ENCODE results near the gene GARIN5A. TPM values are rescaled to one million over a fixed set of nuclear protein-coding genes. Genes with fewer than 3 reads are reported as not detected.

The GARIN5A gene
- total RNA-seq, 1 experiment from 2014 or later = 3.7 TPM

DNA sequence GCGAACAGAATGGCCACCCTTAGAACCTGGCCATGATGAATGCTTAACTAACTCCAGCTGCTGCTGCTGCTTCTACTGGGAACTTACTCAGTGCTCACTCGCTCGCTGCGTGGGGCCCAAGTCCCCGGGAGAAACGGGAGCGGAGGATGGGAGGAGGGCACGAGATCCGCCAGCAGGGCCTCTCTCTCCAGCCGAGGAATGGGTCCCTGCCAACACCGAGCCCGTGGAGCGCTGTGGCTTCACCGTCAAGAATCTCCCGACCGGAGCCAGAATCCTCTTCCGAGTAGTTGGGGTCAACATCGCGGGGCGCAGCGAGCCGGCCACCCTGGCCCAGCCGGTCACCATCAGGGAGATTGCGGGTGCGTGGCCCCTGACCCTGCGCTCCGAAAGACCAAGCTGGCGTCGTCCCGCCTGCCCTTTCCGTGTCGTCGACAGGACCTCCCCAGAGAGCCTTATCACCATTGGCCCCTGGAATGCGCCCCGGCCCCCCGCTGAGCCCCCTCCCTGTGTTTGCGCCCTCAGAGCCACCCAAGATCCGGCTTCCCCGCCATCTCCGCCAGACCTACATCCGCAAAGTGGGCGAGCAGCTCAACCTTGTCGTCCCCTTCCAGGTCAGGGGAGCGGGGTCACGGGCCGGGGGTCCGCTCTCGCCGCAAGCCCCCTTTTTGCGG is 18.1 kb downstream of the GARIN5A start:
- no peaks in the 10 kb centered on the region for H3K79me2 ChIP-seq (ENCODE audit: low read depth)
- no peak for DNase-seq
- no peak overlapping the region for H3K4me3 ChIP-seq
- H3K36me3 ChIP-seq (ENCODE audit: low read depth) = no peaks in the 10 kb centered on the region
- H3K4me1 ChIP-seq (replicated peaks; ENCODE audit: insufficient read depth) = peaks cover 8% of the 10 kb centered on the region
- H3K27ac ChIP-seq = no peak overlapping the region
- H4K20me1 ChIP-seq (ENCODE audit: insufficient read depth) = no peaks in the 10 kb centered on the region
- ChIA-PET POLR2A (ENCODE audit: unreplicated experiment) (no interaction called here), CTCF (interaction anchor here (0.7 kb wide), 1 partner anchor 563 kb away, joined by 8 read pairs; no protein-coding TSS in a partner anchor)
- intact Hi-C loops (cut with micrococcal nuclease; ENCODE audit: unreplicated experiment) = no loop called here
- BruUV-seq (replicated peaks) = no TSS peak
- no peaks in the 10 kb centered on the region for H3K9me3 ChIP-seq (ENCODE audit: insufficient read depth, low read depth)
- H3K9me2 ChIP-seq (ENCODE audit: insufficient read depth) = no peaks in the 10 kb centered on the region
- no peak overlapping the region for H3K4me2 ChIP-seq
- TF ChIP-seq, protein P1, sequence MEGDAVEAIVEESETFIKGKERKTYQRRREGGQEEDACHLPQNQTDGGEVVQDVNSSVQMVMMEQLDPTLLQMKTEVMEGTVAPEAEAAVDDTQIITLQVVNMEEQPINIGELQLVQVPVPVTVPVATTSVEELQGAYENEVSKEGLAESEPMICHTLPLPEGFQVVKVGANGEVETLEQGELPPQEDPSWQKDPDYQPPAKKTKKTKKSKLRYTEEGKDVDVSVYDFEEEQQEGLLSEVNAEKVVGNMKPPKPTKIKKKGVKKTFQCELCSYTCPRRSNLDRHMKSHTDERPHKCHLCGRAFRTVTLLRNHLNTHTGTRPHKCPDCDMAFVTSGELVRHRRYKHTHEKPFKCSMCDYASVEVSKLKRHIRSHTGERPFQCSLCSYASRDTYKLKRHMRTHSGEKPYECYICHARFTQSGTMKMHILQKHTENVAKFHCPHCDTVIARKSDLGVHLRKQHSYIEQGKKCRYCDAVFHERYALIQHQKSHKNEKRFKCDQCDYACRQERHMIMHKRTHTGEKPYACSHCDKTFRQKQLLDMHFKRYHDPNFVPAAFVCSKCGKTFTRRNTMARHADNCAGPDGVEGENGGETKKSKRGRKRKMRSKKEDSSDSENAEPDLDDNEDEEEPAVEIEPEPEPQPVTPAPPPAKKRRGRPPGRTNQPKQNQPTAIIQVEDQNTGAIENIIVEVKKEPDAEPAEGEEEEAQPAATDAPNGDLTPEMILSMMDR (conservative IDR thresholded peaks at IDR 0.05) = no peak
- TF ChIP-seq EZH2 (IDR thresholded peaks at IDR 0.05; ENCODE audit: low read depth) = no peak
- H3F3A ChIP-seq (ENCODE audit: insufficient read depth, low read depth) = no peaks in the 10 kb centered on the region
- H3K27me3 ChIP-seq (ENCODE audit: insufficient read depth, low read depth) = peaks cover 46% of the 10 kb centered on the region
- H2AFZ ChIP-seq = no peak overlapping the region

DNA sequence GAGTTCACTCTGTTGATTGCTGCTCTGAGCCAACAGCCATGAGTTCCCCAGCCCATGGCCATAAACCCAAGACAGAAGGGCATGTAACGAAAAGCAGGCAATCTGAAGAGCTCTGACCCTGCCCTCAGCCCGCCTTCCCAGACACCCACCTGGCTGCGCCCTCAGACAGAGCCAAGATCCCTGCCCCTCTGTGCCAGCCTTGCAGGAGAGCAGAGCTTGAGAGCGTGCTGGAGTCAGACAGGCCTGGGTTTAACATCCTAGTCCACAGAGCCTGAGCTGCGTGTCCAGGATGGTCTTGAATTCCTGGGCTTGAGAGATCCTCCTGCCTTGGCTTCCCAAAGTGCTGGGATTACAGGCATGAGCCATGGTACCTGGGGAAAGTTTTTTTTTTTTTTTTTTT is 19.3 kb downstream of the GARIN5A start:
- ChIA-PET POLR2A (ENCODE audit: unreplicated experiment) (no interaction called here), CTCF (no interaction called here)
- H3F3A ChIP-seq (ENCODE audit: insufficient read depth, low read depth) = no peaks in the 10 kb centered on the region
- H3K9me3 ChIP-seq (ENCODE audit: insufficient read depth, low read depth) = no peaks in the 10 kb centered on the region
- H3K4me1 ChIP-seq (replicated peaks; ENCODE audit: insufficient read depth) = peaks cover 8% of the 10 kb centered on the region
- no peak for TF ChIP-seq EZH2 (IDR thresholded peaks at IDR 0.05; ENCODE audit: low read depth)
- TF ChIP-seq, protein P1 (conservative IDR thresholded peaks at IDR 0.05) = no peak
- H2AFZ ChIP-seq = no peak overlapping the region
- no peak overlapping the region for H3K4me3 ChIP-seq
- H3K9me2 ChIP-seq (ENCODE audit: insufficient read depth) = no peaks in the 10 kb centered on the region
- intact Hi-C loops (cut with micrococcal nuclease; ENCODE audit: unreplicated experiment) = no loop called here
- no peak for DNase-seq
- H4K20me1 ChIP-seq (ENCODE audit: insufficient read depth) = no peaks in the 10 kb centered on the region
- H3K27me3 ChIP-seq (ENCODE audit: insufficient read depth, low read depth) = peaks cover 57% of the 10 kb centered on the region
- H3K36me3 ChIP-seq (ENCODE audit: low read depth) = no peaks in the 10 kb centered on the region
- no peak overlapping the region for H3K4me2 ChIP-seq
- no peaks in the 10 kb centered on the region for H3K79me2 ChIP-seq (ENCODE audit: low read depth)
- no TSS peak for BruUV-seq (replicated peaks)
- no peak overlapping the region for H3K27ac ChIP-seq

DNA sequence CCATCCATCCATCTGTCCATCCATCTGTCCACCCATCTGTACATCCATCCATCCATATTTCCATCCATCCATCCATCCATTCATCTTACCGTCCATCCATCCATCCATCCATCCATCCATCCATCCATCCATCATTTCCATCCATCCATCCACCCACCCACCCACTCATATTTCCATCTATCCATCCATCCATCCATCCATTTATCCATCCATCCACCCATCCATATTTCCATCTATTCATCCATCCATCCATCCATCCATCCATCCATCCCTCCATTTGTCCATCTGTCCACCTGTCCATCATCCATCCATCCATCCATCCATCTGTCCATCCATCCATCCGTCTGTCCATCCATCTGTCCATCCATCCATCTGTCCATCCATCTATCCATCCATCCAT is 20.7 kb downstream of the GARIN5A start:
- Histone ChIP-seq H3K79me2 (ENCODE audit: low read depth) (no peaks in the 10 kb centered on the region), H3F3A (ENCODE audit: insufficient read depth, low read depth) (no peaks in the 10 kb centered on the region), H3K27ac (no peak overlapping the region), H3K27me3 (ENCODE audit: insufficient read depth, low read depth) (peaks cover 67% of the 10 kb centered on the region), H3K36me3 (ENCODE audit: low read depth) (no peaks in the 10 kb centered on the region), H3K9me2 (ENCODE audit: insufficient read depth) (no peaks in the 10 kb centered on the region), H2AFZ (no peak overlapping the region), H4K20me1 (ENCODE audit: insufficient read depth) (no peaks in the 10 kb centered on the region), H3K9me3 (ENCODE audit: insufficient read depth, low read depth) (no peaks in the 10 kb centered on the region), H3K4me3 (no peak overlapping the region), H3K4me2 (no peak overlapping the region), H3K4me1 (replicated peaks; ENCODE audit: insufficient read depth) (peaks cover 7% of the 10 kb centered on the region)
- DNase-seq = no peak
- ChIA-PET CTCF (no interaction called here), POLR2A (ENCODE audit: unreplicated experiment) (no interaction called here)
- TF ChIP-seq EZH2 (IDR thresholded peaks at IDR 0.05; ENCODE audit: low read depth) = no peak
- no TSS peak for BruUV-seq (replicated peaks)
- intact Hi-C loops (cut with micrococcal nuclease; ENCODE audit: unreplicated experiment) = no loop called here

DNA sequence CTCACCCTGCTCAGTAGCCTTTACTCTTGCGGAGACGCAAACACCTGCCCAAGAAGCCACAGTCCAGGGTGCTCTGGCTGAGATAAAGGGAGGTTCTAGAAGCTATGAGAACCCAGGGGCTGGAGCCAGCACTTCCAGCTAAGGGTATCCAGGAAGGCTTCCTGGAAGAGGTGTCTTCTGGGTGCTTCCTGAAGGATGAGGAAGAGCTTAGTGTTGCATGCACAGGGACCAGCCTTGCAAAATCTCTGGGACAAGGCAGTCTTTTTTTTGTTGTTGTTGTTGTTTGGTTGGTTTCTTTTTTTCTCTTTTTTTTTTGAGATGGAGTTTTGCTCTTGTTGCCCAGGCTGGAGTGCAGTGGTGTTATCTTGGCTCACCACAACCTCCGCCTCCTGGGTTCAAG is 23.4 kb downstream of the GARIN5A start:
- no peaks in the 10 kb centered on the region for H3K36me3 ChIP-seq (ENCODE audit: low read depth)
- no peaks in the 10 kb centered on the region for H3K9me3 ChIP-seq (ENCODE audit: insufficient read depth, low read depth)
- H3K4me3 ChIP-seq = no peak overlapping the region
- no peaks in the 10 kb centered on the region for H3F3A ChIP-seq (ENCODE audit: insufficient read depth, low read depth)
- H2AFZ ChIP-seq = no peak overlapping the region
- no peaks in the 10 kb centered on the region for H3K4me1 ChIP-seq (replicated peaks; ENCODE audit: insufficient read depth)
- no peak for DNase-seq
- no peaks in the 10 kb centered on the region for H4K20me1 ChIP-seq (ENCODE audit: insufficient read depth)
- intact Hi-C loops (cut with micrococcal nuclease; ENCODE audit: unreplicated experiment) = no loop called here
- H3K27me3 ChIP-seq (ENCODE audit: insufficient read depth, low read depth) = peaks cover 89% of the 10 kb centered on the region
- H3K27ac ChIP-seq = no peak overlapping the region
- no peaks in the 10 kb centered on the region for H3K9me2 ChIP-seq (ENCODE audit: insufficient read depth)
- BruUV-seq (replicated peaks) = no TSS peak
- no peaks in the 10 kb centered on the region for H3K79me2 ChIP-seq (ENCODE audit: low read depth)
- no peak overlapping the region for H3K4me2 ChIP-seq
- no peak for TF ChIP-seq EZH2 (IDR thresholded peaks at IDR 0.05; ENCODE audit: low read depth)
- TF ChIP-seq, protein P1 (conservative IDR thresholded peaks at IDR 0.05) = no peak
- POLR2A ChIA-PET (ENCODE audit: unreplicated experiment) = no interaction called here
- CTCF ChIA-PET = no interaction called here

Measured in PC-9 (cell line).